A549 (cell line): Measurements from ENCODE around the gene LRRN4CL. TPM values are rescaled to one million over a fixed set of nuclear protein-coding genes. Genes with fewer than 3 reads are reported as not detected.
A peak's percentile ranks its signal among the peaks of the same experiment; 100 is the strongest.

ENCODE experiments used
- ATAC-seq, 2 experiments: fragments of 200-7000 bp in 1 of 2; fragments of >200 bp in 1 of 2; cut with Nextera tagmentation in 1 of 2; cut with Tn5 transposase in 1 of 2; 3 replicates each; pipeline versions ENCODE4 v1.8.0 to v1.9.1; 2018 to 2020; ENCODE audit warnings: mild to moderate bottlenecking in 1 of 2, moderate library complexity in 1 of 2
- CTCF ChIA-PET: fragments of 300-600 bp; sonication (Branson Sonifier 250); formaldehyde crosslinking; extraction: SDS; loops from one replicate; lab custom pipeline; 2021; ENCODE audit warnings: antibody characterized with exemption, inconsistent platforms; lab: Yijun Ruan, JAX
- POLR2A ChIA-PET: fragments of 350-600 bp; formaldehyde crosslinking; extraction: SDS; loops from one replicate; lab custom pipeline; 2021; ENCODE audit warnings: antibody characterized with exemption, inconsistent platforms; lab: Yijun Ruan, JAX
- DNase-seq, 2 experiments: peaks; one replicate each; pipeline versions ENCODE4 v3.0.0 to v3.0.0-alpha.2; 2011 to 2016; ENCODE audit warnings: low read depth in 1 of 2, low spot score in 1 of 2
- FAIRE-seq: peaks from 2 replicates; lab custom pipeline; 2011; peaks lifted over from hg19 to GRCh38; lab: Jason Lieb, UNC
- H3K27ac ChIP-seq, 2 experiments: fragments of >200 bp; sonication (Bioruptor Twin); formaldehyde crosslinking; 3 replicates each; pipeline ENCODE4 v1.5.1; 2016 to 2017
- H3K4me1 ChIP-seq: fragments of >200 bp; sonication (Bioruptor Twin); formaldehyde crosslinking; 3 replicates; pipeline ENCODE4 v1.6.1; 2016
- H3K4me2 ChIP-seq: fragments of >200 bp; sonication (Bioruptor Twin); formaldehyde crosslinking; 3 replicates; pipeline ENCODE4 v1.6.1; 2016
- H3K4me3 ChIP-seq: fragments of >200 bp; sonication (Bioruptor Twin); formaldehyde crosslinking; 3 replicates; pipeline ENCODE4 v1.5.1; 2016
- H3K9me3 ChIP-seq: fragments of >200 bp; sonication (Bioruptor Twin); formaldehyde crosslinking; 3 replicates; pipeline ENCODE4 v1.6.1; 2016
- BCL3 ChIP-seq: fragments of >200 bp; sonication (Bioruptor Twin); formaldehyde crosslinking; IDR thresholded peaks from 3 replicates; pipeline ENCODE4 v1.6.1; 2016
- CBX2 ChIP-seq: fragments of 200-600 bp; sonication (generic); IDR thresholded peaks from 2 replicates; pipeline ENCODE4 v1.6.1; 2016; ENCODE audit warnings: low read depth, mild to moderate bottlenecking, borderline replicate concordance
- CHD4 ChIP-seq: fragments of 200-600 bp; sonication (generic); IDR thresholded peaks from 2 replicates; pipeline ENCODE4 v1.6.1; 2016; ENCODE audit warnings: antibody characterized with exemption, mild to moderate bottlenecking, borderline replicate concordance
- GATA3 ChIP-seq: IDR thresholded peaks from 2 replicates; pipeline ENCODE4 v1.6.1; 2012; ENCODE audit warnings: borderline replicate concordance
- HOXA7 ChIP-seq: fragments of 250-450 bp; sonication (Bioruptor Pico); IDR thresholded peaks from 2 replicates; pipeline ENCODE4 v1.5.0; 2020; ENCODE audit warnings: mild to moderate bottlenecking, moderate library complexity
- JUN ChIP-seq, 2 experiments: fragments of >200 bp; sonication (Bioruptor Twin); formaldehyde crosslinking; IDR thresholded peaks; 2 replicates in 1 of 2; 3 replicates in 1 of 2; pipeline ENCODE4 v1.6.1; 2016 to 2017
- MAX ChIP-seq: IDR thresholded peaks from 2 replicates; pipeline ENCODE4 v1.6.1; 2012
- PBX3 ChIP-seq: IDR thresholded peaks from 2 replicates; pipeline ENCODE4 v1.6.1; 2012
- POLR2A ChIP-seq: IDR thresholded peaks from 2 replicates; pipeline ENCODE4 v1.6.1; 2012; ENCODE audit warnings: mild to moderate bottlenecking, low read length
- REST ChIP-seq: fragments of 200-600 bp; sonication (generic); IDR thresholded peaks from 2 replicates; pipeline ENCODE4 v1.6.1; 2016; ENCODE audit warnings: antibody characterized with exemption, mild to moderate bottlenecking, moderate library complexity
- SMC3 ChIP-seq: fragments of >200 bp; sonication (Bioruptor Twin); formaldehyde crosslinking; IDR thresholded peaks from 3 replicates; pipeline ENCODE4 v1.6.1; 2018; ENCODE audit warnings: inconsistent platforms
- WGBS: methylation state at CpG from one replicate; pipeline ENCODE4 v1.1.6; 2017; ENCODE audit errors: missing lambda C conversion rate; 5-methylcytosine and 5-hydroxymethylcytosine counted together
- polyA plus RNA-seq, 4 experiments: library from polyadenylated mRNA; depleted of rRNA in 3 of 4; stranded (reverse); fragments of >200 nt; fragmentation: RNase III in 1 of 4; extraction: RNeasy Plus Mini Kit Qiagen cat#74134 plus additional on column Dnase treatment in 1 of 4; gene quantifications; 2 replicates in 3 of 4; 3 replicates in 1 of 4; pipeline ENCODE4 v1.2.3, GENCODE V29; 2011 to 2017

The LRRN4CL gene
- polyA plus RNA-seq, 2 of the 4 experiments (the other 2 are of a cell fraction): 0.03 to 0.04 TPM

GRCh38 chr11:62667460-62667859, 21.9 kb downstream of the LRRN4CL start:
- Histone ChIP-seq H3K4me3 (no peak overlapping the region), H3K27ac (peak overlapping the region; percentile 93 to 96; a peak in 4 of 6 replicates), H3K9me3 (no peaks in the 10 kb centered on the region), H3K4me2 (peak overlapping the region; percentile 78), H3K4me1 (peaks cover 32% of the 10 kb centered on the region)
- POLR2A ChIA-PET: interaction anchor here (0.7 to 5.5 kb wide), 9 partner anchors 8 to 174 kb away, joined by 3 to 91 read pairs (median 5); partner anchors contain the start of genes HNRNPUL2, INTS5, TTC9C and TUT1
- no peak for TF ChIP-seq REST
- peak; percentile 4; the same call in 1 of the 2 replicates for TF ChIP-seq POLR2A
- TF ChIP-seq GATA3: peak; percentile 15; the same call in 1 of the 2 replicates
- TF ChIP-seq BCL3: 0 out of 3 replicates have a peak, but pooled peaks have one; percentile 46
- CTCF ChIA-PET: interaction anchor here (0.5 to 6.5 kb wide), 10 partner anchors 9 to 65 kb away, joined by 3 to 30 read pairs (median 4); partner anchors contain the start of gene LRRN4CL
- WGBS: 86% methylated on average over 2 of the region's 2 CpGs
- DNase-seq: no peak
- ATAC-seq: no peak
- FAIRE-seq: no peak

- DNase-seq: no peak
- Histone ChIP-seq H3K27ac (peak overlapping the region; percentile 93 to 96), H3K4me1 (peaks cover 32% of the 10 kb centered on the region), H3K4me2 (peak overlapping the region; percentile 78), H3K4me3 (peak overlapping the region; percentile 79), H3K9me3 (no peaks in the 10 kb centered on the region)
- 14% methylated on average over 14 of the region's 16 CpGs for WGBS
- FAIRE-seq: no peak
- TF ChIP-seq MAX: peak; percentile 44; the same call in 1 of the 2 replicates
- no peak for TF ChIP-seq CHD4
- peak; percentile 15 to 18; a peak in 3 of 5 replicates for TF ChIP-seq JUN (IDR thresholded peaks at IDR 0.05)
- no peak for TF ChIP-seq SMC3
- TF ChIP-seq PBX3: peak; percentile 54
- ChIA-PET POLR2A (interaction anchor here (0.9 to 5.5 kb wide), 16 partner anchors 8 to 104 kb away, joined by 3 to 91 read pairs (median 28); partner anchors contain the start of genes B3GAT3, GANAB, HNRNPUL2 and INTS5), CTCF (interaction anchor here (0.5 to 6.5 kb wide), 8 partner anchors 9 to 106 kb away, joined by 3 to 30 read pairs (median 4); no protein-coding TSS in a partner anchor)
- no peak for ATAC-seq
These were observed 22.9 kb downstream of the LRRN4CL start for GRCh38 chr11:62666259-62666926.

- CTCF ChIA-PET: interaction anchor here (0.6 to 3.1 kb wide), 12 partner anchors 8 to 273 kb away, joined by 3 to 7 read pairs (median 4); partner anchors contain the start of genes B3GAT3 and ROM1
- POLR2A ChIA-PET: interaction anchor here (0.8 to 5.5 kb wide), 30 partner anchors 8 to 851 kb away, joined by 3 to 91 read pairs (median 12); partner anchors contain the start of genes B3GAT3, EEF1G, EML3 and GANAB
- H3K9me3 ChIP-seq: no peaks in the 10 kb centered on the region
- peak overlapping the region; percentile 78 for H3K4me2 ChIP-seq
- under 1% methylated on average over 36 of the region's 39 CpGs for WGBS
- no peak for FAIRE-seq
- H3K27ac ChIP-seq: peak overlapping the region; percentile 93 to 96
- ATAC-seq: peak; percentile 9 to 16; a peak in 5 of 6 replicates
- peaks cover 32% of the 10 kb centered on the region for H3K4me1 ChIP-seq
- peak; percentile 61; the same call in 1 of the 2 replicates for TF ChIP-seq HOXA7 (CRISPR knock-in tag)
- peak; percentile 48 for TF ChIP-seq POLR2A
- TF ChIP-seq PBX3: peak; percentile 57
- peak; percentile 9; the same call in 1 of the 2 replicates for TF ChIP-seq MAX
- no peak for TF ChIP-seq CBX2
- TF ChIP-seq, all 56 proteins: peak for 4
- DNase-seq: peak in 1 of 2 experiments; percentile 45
- H3K4me3 ChIP-seq: peak overlapping the region; percentile 79
These were observed 23.6 kb downstream of the LRRN4CL start for GRCh38 chr11:62665599-62666258.
